PC-9 (cell line): Measurements from ENCODE around the gene ZSCAN30.

Experiments
- CTCF ChIP-seq: fragments of 200-600 bp; sonication (generic); conservative IDR thresholded peaks from 2 replicates; pipeline ENCODE4 v1.6.1; 2017; ENCODE audit warnings: mixed run types, antibody characterized with exemption, mild to moderate bottlenecking, moderate library complexity
- EZH2 ChIP-seq: fragments of 200-600 bp; sonication (generic); IDR thresholded peaks from 2 replicates; pipeline ENCODE4 v1.8.0; 2017; ENCODE audit warnings: antibody characterized with exemption, low read depth

DNA sequence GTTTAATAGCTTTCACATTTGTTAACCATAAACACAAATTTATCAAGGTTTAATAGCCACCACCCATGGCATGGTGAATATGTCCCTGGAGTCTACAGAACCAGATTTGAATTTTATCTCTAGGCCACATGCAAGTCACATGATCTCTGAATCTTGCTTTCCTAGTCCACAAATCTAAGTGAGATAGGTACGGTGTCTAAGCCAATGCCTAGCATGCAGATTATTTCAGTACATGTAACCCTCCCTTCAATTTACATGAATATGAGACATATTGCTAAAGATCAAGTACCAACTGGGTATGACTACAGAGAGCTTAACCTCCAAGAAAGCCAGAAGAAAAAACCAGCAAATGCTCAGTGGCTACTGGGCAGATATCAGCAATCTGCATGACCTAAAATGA lies 44.2 kb upstream of the ZSCAN30 start:
- TF ChIP-seq CTCF, result no peak
- no peak for TF ChIP-seq EZH2
